VCaP (cell line): Measurements from ENCODE around the gene GPR15.

ENCODE experiments used
- H3K27ac ChIP-seq: fragments of 450-650 bp; 2 replicates; pipeline ENCODE4 v1.5.1; 2017
- CTCF ChIP-seq: fragments of 450-650 bp; conservative IDR thresholded peaks from 2 replicates; pipeline ENCODE4 v1.5.1; 2017; ENCODE audit warnings: mild to moderate bottlenecking, moderate library complexity

The GPR15 gene

GRCh38 chr3:98531622-98532274 lies at the start of gene GPR15:
Gene GPR15, plus strand, starts transcription at chr3:98531978. Its CDS starts 56 bp downstream, at chr3:98532034.
- H3K27ac ChIP-seq, result no peak within 1 kb of the TSS
- no peak for TF ChIP-seq CTCF

DNA sequence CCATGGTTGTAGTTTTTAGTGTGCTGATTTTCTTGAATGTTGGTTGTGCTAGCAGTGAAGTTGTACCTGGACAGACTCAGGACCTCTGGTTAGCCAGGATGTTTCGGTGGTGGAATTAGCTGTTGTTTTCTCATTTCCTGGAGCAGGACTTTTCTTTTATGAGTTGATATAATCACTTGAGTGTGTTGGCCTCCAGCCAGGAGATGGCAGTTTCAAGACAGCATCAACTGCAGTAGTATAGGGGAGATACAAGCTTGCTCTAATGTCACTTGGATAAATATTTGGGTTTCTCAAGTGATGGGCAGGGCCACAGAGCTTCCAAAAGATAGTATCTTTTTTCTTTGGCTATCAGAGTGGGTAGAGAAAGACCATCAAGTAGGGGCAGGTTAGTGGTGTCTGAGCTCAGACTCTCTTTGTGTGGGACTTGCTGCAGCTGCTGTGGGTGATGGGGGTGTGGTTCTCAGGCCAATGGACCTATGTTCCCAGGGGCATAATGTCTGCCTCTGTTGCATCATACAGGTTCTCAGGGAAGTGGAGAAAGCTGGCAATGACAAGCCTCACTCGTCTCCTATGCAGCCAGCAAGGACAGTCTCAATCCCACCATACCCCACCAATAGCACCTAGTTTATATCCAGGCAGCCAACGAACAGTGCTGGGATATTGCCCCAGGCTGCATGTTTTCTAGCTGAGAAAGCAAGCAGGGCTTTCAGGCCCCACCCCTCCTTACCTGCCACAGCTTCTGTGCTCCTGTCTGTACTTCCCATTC lies 48.9 kb upstream of the GPR15 start:
- no peak for TF ChIP-seq CTCF
- peak overlapping the region; percentile 58 for H3K27ac ChIP-seq

GRCh38 chr3:98483626-98484025 lies 48.2 kb upstream of the GPR15 start:
- TF ChIP-seq CTCF, result no peak
- H3K27ac ChIP-seq, result peak overlapping the region; percentile 58

- no peak within 1 kb of the TSS for H3K27ac ChIP-seq
- TF ChIP-seq CTCF, result no peak
These were observed 34.4 kb upstream of the GPR15 start, which contains the start of gene OR5K2 for GRCh38 chr3:98497381-98497780. Gene OR5K2, plus strand, starts transcription at chr3:98497681. Its CDS starts 0 bp downstream, at chr3:98497681.

- no peak overlapping the region for H3K27ac ChIP-seq
- no peak for TF ChIP-seq CTCF
These were observed 31.8 kb upstream of the GPR15 start for GRCh38 chr3:98500019-98500418.

GRCh38 chr3:98501270-98501669 lies 30.5 kb upstream of the GPR15 start:
- no peak overlapping the region for H3K27ac ChIP-seq
- no peak for TF ChIP-seq CTCF

DNA sequence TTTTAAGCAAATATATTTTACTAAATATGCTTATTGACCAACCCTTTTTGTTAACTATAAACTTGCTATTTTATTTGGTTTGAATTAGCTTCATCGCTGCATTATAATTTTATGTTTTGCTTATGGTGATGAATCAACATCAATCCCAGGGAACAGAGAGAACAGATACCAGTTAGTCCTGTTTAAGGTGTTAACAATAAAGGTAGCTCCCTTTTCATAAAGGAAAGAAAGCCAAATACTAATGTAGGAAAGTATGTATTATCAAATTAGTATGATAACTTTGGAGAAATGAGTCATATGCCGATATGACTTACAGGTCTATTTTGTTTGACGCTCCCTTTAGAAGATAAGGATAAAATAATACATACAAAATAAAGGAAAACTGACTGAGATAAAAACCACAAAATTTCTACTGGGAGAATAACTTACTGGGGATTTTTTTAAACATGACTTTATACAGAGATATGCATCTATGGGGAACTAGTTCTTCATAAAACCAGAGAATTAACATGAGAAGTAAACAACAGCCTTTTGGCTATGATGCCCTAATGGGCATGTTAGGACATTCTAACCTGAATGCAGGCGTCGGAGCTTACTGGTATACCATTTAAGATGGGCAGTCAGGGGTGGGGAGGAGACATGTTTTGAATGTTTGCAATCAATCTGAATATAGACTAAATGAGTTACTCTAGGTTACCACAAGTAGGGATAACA lies 29.8 kb upstream of the GPR15 start:
- no peak overlapping the region for H3K27ac ChIP-seq
- no peak for TF ChIP-seq CTCF
